ENCODE measurements around the gene RERE. TPM values are rescaled to one million over a fixed set of nuclear protein-coding genes. Genes with fewer than 3 reads are reported as not detected.

The RERE gene
- total RNA-seq, 1 experiment from 2014 or later: 217 TPM

GRCh38 chr1:8483586-8483985 lies 333.9 kb downstream of the RERE start:
- Histone ChIP-seq H3K4me3 (ENCODE audit: low read depth in 2 of 2, low read length in 2 of 2) (no peak overlapping the region), H3K27me3 (ENCODE audit: control insufficient read depth, insufficient read depth, low read length) (no peaks in the 10 kb centered on the region), H3K9me3 (ENCODE audit: control insufficient read depth, insufficient read depth, low read depth, low read length) (no peaks in the 10 kb centered on the region), H3K36me3 (ENCODE audit: control insufficient read depth, insufficient read depth, low read length) (no peaks in the 10 kb centered on the region), H3K4me1 (ENCODE audit: control insufficient read depth, insufficient read depth, low read length) (no peaks in the 10 kb centered on the region; the same call in 1 of the 2 replicates), H3K27ac (ENCODE audit: low read length) (no peak overlapping the region)
- DNase-seq (ENCODE audit: low read depth, low spot score) (no peak), ATAC-seq (no peak)
- no peak for TF ChIP-seq REST (IDR thresholded peaks at IDR 0.05; ENCODE audit: insufficient read depth in 1 of 2, low read depth in 2 of 2, low read length in 1 of 2)
- TF ChIP-seq TCF7L2 (IDR thresholded peaks at IDR 0.05; ENCODE audit: low read depth, low read length): no peak
- no peak for TF ChIP-seq POLR2AphosphoS5 (IDR thresholded peaks at IDR 0.05; ENCODE audit: low read depth, low read length)
- TF ChIP-seq, protein P1, sequence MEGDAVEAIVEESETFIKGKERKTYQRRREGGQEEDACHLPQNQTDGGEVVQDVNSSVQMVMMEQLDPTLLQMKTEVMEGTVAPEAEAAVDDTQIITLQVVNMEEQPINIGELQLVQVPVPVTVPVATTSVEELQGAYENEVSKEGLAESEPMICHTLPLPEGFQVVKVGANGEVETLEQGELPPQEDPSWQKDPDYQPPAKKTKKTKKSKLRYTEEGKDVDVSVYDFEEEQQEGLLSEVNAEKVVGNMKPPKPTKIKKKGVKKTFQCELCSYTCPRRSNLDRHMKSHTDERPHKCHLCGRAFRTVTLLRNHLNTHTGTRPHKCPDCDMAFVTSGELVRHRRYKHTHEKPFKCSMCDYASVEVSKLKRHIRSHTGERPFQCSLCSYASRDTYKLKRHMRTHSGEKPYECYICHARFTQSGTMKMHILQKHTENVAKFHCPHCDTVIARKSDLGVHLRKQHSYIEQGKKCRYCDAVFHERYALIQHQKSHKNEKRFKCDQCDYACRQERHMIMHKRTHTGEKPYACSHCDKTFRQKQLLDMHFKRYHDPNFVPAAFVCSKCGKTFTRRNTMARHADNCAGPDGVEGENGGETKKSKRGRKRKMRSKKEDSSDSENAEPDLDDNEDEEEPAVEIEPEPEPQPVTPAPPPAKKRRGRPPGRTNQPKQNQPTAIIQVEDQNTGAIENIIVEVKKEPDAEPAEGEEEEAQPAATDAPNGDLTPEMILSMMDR (IDR thresholded peaks at IDR 0.05): no peak
- no peak for TF ChIP-seq SIN3A (IDR thresholded peaks at IDR 0.05; ENCODE audit: borderline replicate concordance, insufficient read depth, low read depth, low read length)
- CTCF ChIA-PET: no interaction called here
- BruUV-seq (replicated peaks): TSS peak; percentile 15
- POLR2A ChIA-PET: no interaction called here
- in situ Hi-C loops (cut with HindIII; ENCODE audit: low pct_unique_long_range_greater_than_20kb, low sequenced_read_pairs): no loop called here
- intact Hi-C loops (cut with micrococcal nuclease; ENCODE audit: unreplicated experiment): no loop called here

- Histone ChIP-seq H3K27ac (ENCODE audit: low read length) (no peak overlapping the region), H3K36me3 (ENCODE audit: control insufficient read depth, insufficient read depth, low read length) (no peaks in the 10 kb centered on the region), H3K9me3 (ENCODE audit: control insufficient read depth, insufficient read depth, low read depth, low read length) (no peaks in the 10 kb centered on the region), H3K4me3 (ENCODE audit: low read depth in 2 of 2, low read length in 2 of 2) (no peak overlapping the region), H3K4me1 (ENCODE audit: control insufficient read depth, insufficient read depth, low read length) (no peaks in the 10 kb centered on the region; the same call in 1 of the 2 replicates), H3K27me3 (ENCODE audit: control insufficient read depth, insufficient read depth, low read length) (no peaks in the 10 kb centered on the region)
- DNase-seq (ENCODE audit: low read depth, low spot score): no peak
- intact Hi-C loops (cut with micrococcal nuclease; ENCODE audit: unreplicated experiment) (no loop called here), in situ Hi-C loops (cut with HindIII; ENCODE audit: low pct_unique_long_range_greater_than_20kb, low sequenced_read_pairs) (no loop called here)
- ChIA-PET CTCF (no interaction called here), POLR2A (interaction anchor here (0.7 kb wide), 1 partner anchor 463 kb away, joined by 11 read pairs; no protein-coding TSS in a partner anchor)
- no TSS peak for BruUV-seq (replicated peaks)
- no peak for ATAC-seq
- no peak for TF ChIP-seq POLR2AphosphoS5 (IDR thresholded peaks at IDR 0.05; ENCODE audit: low read depth, low read length)
- TF ChIP-seq, protein P1 (IDR thresholded peaks at IDR 0.05): no peak
- TF ChIP-seq SIN3A (IDR thresholded peaks at IDR 0.05; ENCODE audit: borderline replicate concordance, insufficient read depth, low read depth, low read length): no peak
- no peak for TF ChIP-seq TCF7L2 (IDR thresholded peaks at IDR 0.05; ENCODE audit: low read depth, low read length)
- TF ChIP-seq REST (IDR thresholded peaks at IDR 0.05; ENCODE audit: insufficient read depth in 1 of 2, low read depth in 2 of 2, low read length in 1 of 2): no peak
These were observed 334.5 kb downstream of the RERE start for GRCh38 chr1:8482979-8483381.

Measured in Panc1 (cell line).